ENCODE results near the gene ACOT8.

DNA sequence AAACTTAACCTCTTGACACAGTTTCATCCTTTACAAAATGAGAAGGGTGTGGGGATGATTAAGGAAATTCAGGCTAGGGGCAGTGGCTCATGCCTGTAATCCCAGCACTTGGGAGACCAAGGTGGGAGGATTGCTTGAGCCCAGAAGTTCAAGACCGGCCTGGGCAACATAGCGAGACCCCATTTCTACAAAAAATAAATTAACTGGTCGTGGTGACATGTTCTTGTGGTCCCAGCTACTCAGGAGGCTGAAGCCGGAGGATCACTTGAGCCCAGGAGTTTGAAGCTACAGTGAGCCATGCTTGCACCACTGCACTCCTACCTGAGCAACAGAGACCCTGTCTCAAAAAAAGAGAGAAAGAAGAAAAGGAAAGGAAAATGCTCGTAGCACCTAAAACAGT lies 9.3 kb upstream of the ACOT8 start:
- no peak for TF ChIP-seq NR2C1 (IDR thresholded peaks at IDR 0.05)
- TF ChIP-seq NR2C1 (tag; IDR thresholded peaks at IDR 0.05) = no peak
- no peak for TF ChIP-seq CSDE1 (IDR thresholded peaks at IDR 0.05)

Data from K562 (cell line).